ENCODE data around the gene OR2T4. TPM values are rescaled to one million over a fixed set of nuclear protein-coding genes. Genes with fewer than 3 reads are reported as not detected.

Gene OR2T4
- total RNA-seq: not detected in 2 replicates
- long read RNA-seq: 0 reads

GRCh38 chr1:248361121-248361715 lies at the start of gene OR2T4:
Gene OR2T4 (plus strand): TSS chr1:248361665. CDS start chr1:248361665, 0 bp downstream.
- Mint-ChIP-seq H3K4me3 (ENCODE audit: low read depth) (no peak within 1 kb of the TSS), H3K27me3 (no peaks in the 10 kb centered on the region), H3K4me1 (ENCODE audit: low read depth) (no peaks in the 10 kb centered on the region), H3K9me3 (ENCODE audit: low read depth) (peaks cover 68% of the 10 kb centered on the region), H3K36me3 (ENCODE audit: insufficient read depth) (no peaks in the 10 kb centered on the region), H3K27ac (no peak within 1 kb of the TSS)
- TF ChIP-seq CTCF (IDR thresholded peaks at IDR 0.05; ENCODE audit: unreplicated experiment): no peak
- DNase-seq (ENCODE audit: low spot score, unreplicated experiment): no peak

- TF ChIP-seq CTCF (IDR thresholded peaks at IDR 0.05; ENCODE audit: unreplicated experiment): no peak
- Mint-ChIP-seq H3K4me1 (ENCODE audit: low read depth) (no peaks in the 10 kb centered on the region), H3K36me3 (ENCODE audit: insufficient read depth) (peaks cover 4% of the 10 kb centered on the region), H3K9me3 (ENCODE audit: low read depth) (peaks cover 79% of the 10 kb centered on the region), H3K4me3 (ENCODE audit: low read depth) (no peak overlapping the region), H3K27me3 (no peaks in the 10 kb centered on the region), H3K27ac (no peak overlapping the region)
- DNase-seq (ENCODE audit: low spot score, unreplicated experiment): no peak
Measured at GRCh38 chr1:248316796-248317195, 44.7 kb upstream of the OR2T4 start.

- H3K9me3 Mint-ChIP-seq (ENCODE audit: low read depth): peaks cover 68% of the 10 kb centered on the region
- H3K27me3 Mint-ChIP-seq: no peaks in the 10 kb centered on the region
- H3K4me3 Mint-ChIP-seq (ENCODE audit: low read depth): no peak within 1 kb of the TSS
- no peaks in the 10 kb centered on the region for H3K4me1 Mint-ChIP-seq (ENCODE audit: low read depth)
- no peak for DNase-seq (ENCODE audit: low spot score, unreplicated experiment)
- H3K27ac Mint-ChIP-seq: no peak within 1 kb of the TSS
- no peaks in the 10 kb centered on the region for H3K36me3 Mint-ChIP-seq (ENCODE audit: insufficient read depth)
- no peak for TF ChIP-seq CTCF (IDR thresholded peaks at IDR 0.05; ENCODE audit: unreplicated experiment)
Measured at GRCh38 chr1:248324468-248324867, 37.0 kb upstream of the OR2T4 start, which contains the start of gene OR2M7. Gene OR2M7 (minus strand): TSS chr1:248324568. CDS start chr1:248324568, 0 bp downstream.

GRCh38 chr1:248343451-248343850 lies 18.0 kb upstream of the OR2T4 start:
- TF ChIP-seq CTCF (IDR thresholded peaks at IDR 0.05; ENCODE audit: unreplicated experiment): no peak
- Mint-ChIP-seq H3K36me3 (ENCODE audit: insufficient read depth) (peaks cover 1% of the 10 kb centered on the region), H3K27ac (no peak overlapping the region), H3K4me3 (ENCODE audit: low read depth) (no peak overlapping the region), H3K27me3 (no peaks in the 10 kb centered on the region), H3K9me3 (ENCODE audit: low read depth) (peaks cover 47% of the 10 kb centered on the region), H3K4me1 (ENCODE audit: low read depth) (no peaks in the 10 kb centered on the region)
- no peak for DNase-seq (ENCODE audit: low spot score, unreplicated experiment)

- DNase-seq (ENCODE audit: low spot score, unreplicated experiment): no peak
- Mint-ChIP-seq H3K27me3 (no peaks in the 10 kb centered on the region), H3K9me3 (ENCODE audit: low read depth) (peaks cover 39% of the 10 kb centered on the region), H3K4me3 (ENCODE audit: low read depth) (no peak within 1 kb of the TSS), H3K36me3 (ENCODE audit: insufficient read depth) (no peaks in the 10 kb centered on the region), H3K27ac (no peak within 1 kb of the TSS), H3K4me1 (ENCODE audit: low read depth) (no peaks in the 10 kb centered on the region)
- no peak for TF ChIP-seq CTCF (IDR thresholded peaks at IDR 0.05; ENCODE audit: unreplicated experiment)
Measured at GRCh38 chr1:248348475-248348874, 13.0 kb upstream of the OR2T4 start, which contains the start of gene OR14C36. Gene OR14C36 (plus strand): TSS chr1:248348775. CDS start chr1:248348775, 0 bp downstream.
